IMR-90 (cell line): ENCODE data around the gene COG4. TPM values are rescaled to one million over a fixed set of nuclear protein-coding genes. Genes with fewer than 3 reads are reported as not detected.

Experiments
- ATAC-seq: fragments of 200-7000 bp; cut with Tn5 transposase; 2 replicates; pipeline ENCODE4 v1.9.1; 2020; ENCODE audit warnings: low read depth, mild to moderate bottlenecking, moderate library complexity
- BruUV-seq: library from RNA; stranded (reverse); fragments of 400-500 nt; replicated peaks from 2 replicates; lab custom pipeline; 2021; lab: Mats Ljungman, UMichigan
- CTCF ChIA-PET: fragments of 300-600 bp; formaldehyde crosslinking; extraction: SDS; loops from one replicate; lab custom pipeline; 2021; ENCODE audit warnings: antibody characterized with exemption; lab: Yijun Ruan, JAX
- POLR2A ChIA-PET: fragments of 300-600 bp; sonication (Branson Sonifier 250); formaldehyde crosslinking; loops from one replicate; lab custom pipeline; 2022; ENCODE audit warnings: antibody characterized with exemption; ENCODE audit not compliant: unreplicated experiment; lab: Charles Lee
- DNase-seq: peaks from one replicate; pipeline ENCODE4 v3.0.0; 2013
- H2AFZ ChIP-seq: replicated peaks from 2 replicates; pipeline ENCODE3; 2013; ENCODE audit warnings: low read length, mild to moderate bottlenecking; ENCODE audit not compliant: poor library complexity
- H2AK5ac ChIP-seq: 2 replicates; pipeline ENCODE4 v1.6.1; 2013; ENCODE audit warnings: low read depth, low read length, inconsistent platforms
- H2AK9ac ChIP-seq: replicated peaks from 2 replicates; pipeline ENCODE3; 2013; ENCODE audit warnings: mild to moderate bottlenecking, low read depth, low read length, moderate library complexity; ENCODE audit not compliant: poor library complexity
- H2BK120ac ChIP-seq: 2 replicates; pipeline ENCODE4 v1.6.1; 2013; ENCODE audit warnings: low read depth, low read length, inconsistent platforms
- H2BK15ac ChIP-seq: 3 replicates; pipeline ENCODE4 v1.6.1; 2013; ENCODE audit warnings: low read depth, low read length, inconsistent platforms
- H2BK20ac ChIP-seq: 2 replicates; pipeline ENCODE4 v1.6.1; 2013; ENCODE audit warnings: low read depth, mild to moderate bottlenecking, inconsistent platforms, low read length, moderate library complexity
- H2BK5ac ChIP-seq: 2 replicates; pipeline ENCODE4 v1.6.1; 2013; ENCODE audit warnings: mild to moderate bottlenecking, low read depth, low read length, inconsistent platforms; ENCODE audit not compliant: poor library complexity, severe bottlenecking
- H3K14ac ChIP-seq: replicated peaks from 2 replicates; pipeline ENCODE4 v1.6.1; 2013; ENCODE audit warnings: low read depth, low read length, inconsistent platforms
- H3K18ac ChIP-seq: 2 replicates; pipeline ENCODE4 v1.6.1; 2013; ENCODE audit warnings: low read depth, low read length, control low read depth
- H3K23ac ChIP-seq: 2 replicates; pipeline ENCODE4 v1.6.1; 2013; ENCODE audit warnings: low read depth, low read length, inconsistent platforms
- H3K27ac ChIP-seq: 2 replicates; pipeline ENCODE4 v1.5.1; 2013; ENCODE audit warnings: mild to moderate bottlenecking, control low read depth, low read length; ENCODE audit not compliant: insufficient read depth
- H3K27me3 ChIP-seq: 2 replicates; pipeline ENCODE4 v1.6.1; 2013; ENCODE audit warnings: low read length; ENCODE audit not compliant: control insufficient read depth, insufficient read depth
- H3K36me3 ChIP-seq: 2 replicates; pipeline ENCODE4 v1.6.1; 2013; ENCODE audit warnings: low read length, mixed read lengths; ENCODE audit not compliant: control insufficient read depth, insufficient read depth
- H3K4ac ChIP-seq: 2 replicates; pipeline ENCODE4 v1.6.1; 2013; ENCODE audit warnings: low read depth, low read length, inconsistent platforms
- H3K4me1 ChIP-seq: 2 replicates; pipeline ENCODE4 v1.6.1; 2013; ENCODE audit warnings: low read length, mixed read lengths; ENCODE audit not compliant: control insufficient read depth, insufficient read depth
- H3K4me2 ChIP-seq: 2 replicates; pipeline ENCODE4 v1.6.1; 2013; ENCODE audit warnings: low read depth, mild to moderate bottlenecking, control low read depth, low read length, moderate library complexity
- H3K4me3 ChIP-seq: 2 replicates; pipeline ENCODE4 v1.5.1; 2013; ENCODE audit warnings: low read depth, mild to moderate bottlenecking, control low read depth, low read length, moderate library complexity; ENCODE audit not compliant: insufficient read depth
- H3K56ac ChIP-seq: 2 replicates; pipeline ENCODE4 v1.6.1; 2013; ENCODE audit warnings: low read length, inconsistent platforms; ENCODE audit not compliant: insufficient read depth; ENCODE audit errors: extremely low read depth
- H3K79me1 ChIP-seq, 2 experiments: 2 replicates each; pipeline ENCODE4 v1.6.1; 2013; ENCODE audit warnings: low read length in 2 of 2, inconsistent platforms in 1 of 2, low read depth in 1 of 2
- H3K9ac ChIP-seq: 2 replicates; pipeline ENCODE4 v1.6.1; 2013; ENCODE audit warnings: low read depth, low read length, control low read depth
- H3K9me1 ChIP-seq: 2 replicates; pipeline ENCODE4 v1.6.1; 2013; ENCODE audit warnings: low read length, inconsistent platforms; ENCODE audit not compliant: insufficient read depth
- H3K9me3 ChIP-seq: 2 replicates; pipeline ENCODE4 v1.6.1; 2013; ENCODE audit warnings: low read length; ENCODE audit not compliant: control insufficient read depth, insufficient read depth
- H4K20me1 ChIP-seq: 2 replicates; pipeline ENCODE4 v1.6.1; 2013; ENCODE audit warnings: low read length, inconsistent platforms; ENCODE audit not compliant: insufficient read depth
- H4K5ac ChIP-seq: 2 replicates; pipeline ENCODE4 v1.6.1; 2013; ENCODE audit warnings: mild to moderate bottlenecking, low read depth, low read length, control low read depth
- H4K8ac ChIP-seq, 2 experiments: 2 replicates each; pipeline ENCODE4 v1.6.1; 2013; ENCODE audit warnings: low read depth in 2 of 2, low read length in 2 of 2, control low read depth in 1 of 2, inconsistent platforms in 1 of 2
- H4K91ac ChIP-seq: 2 replicates; pipeline ENCODE4 v1.6.1; 2013; ENCODE audit warnings: low read depth, low read length, inconsistent platforms; ENCODE audit not compliant: insufficient read depth
- MAFK ChIP-seq: IDR thresholded peaks from 2 replicates; pipeline ENCODE4 v1.6.1; 2012; ENCODE audit warnings: low read depth, low read length, improper control_type of control experiment
- NFE2L2 ChIP-seq: fragments of 150-350 bp; IDR thresholded peaks from 2 replicates; pipeline ENCODE4 v1.6.1; 2016; ENCODE audit warnings: low read depth, mild to moderate bottlenecking, low read length
- RAD21 ChIP-seq: IDR thresholded peaks from 2 replicates; pipeline ENCODE4 v1.6.1; 2012; ENCODE audit warnings: low read length, improper control_type of control experiment
- WGBS, 2 experiments: methylation state at CpG; one replicate each; pipeline versions ENCODE4 v1.1.5 to v1.1.7; 2013; ENCODE audit warnings: missing lambda C conversion rate in 2 of 2; ENCODE audit not compliant: insufficient read length in 1 of 2; ENCODE audit errors: extremely low coverage in 2 of 2; 5-methylcytosine and 5-hydroxymethylcytosine counted together
- dilution Hi-C: fragments of 300-500 bp; cut with HindIII; formaldehyde crosslinking; loops from one replicate; pipeline ENCODE4 v1.14.3; 2018; ENCODE audit warnings: low sequenced_read_pairs; ENCODE audit not compliant: unreplicated experiment
- in situ Hi-C: fragments of 300-500 bp; cut with MboI; formaldehyde crosslinking; loops from 3 replicates; pipeline ENCODE4 v1.14.3; 2019; ENCODE audit warnings: low sequenced_read_pairs, inconsistent platforms, mixed read lengths
- intact Hi-C: fragments of 100-400 bp; cut with micrococcal nuclease; formaldehyde crosslinking; loops from 2 replicates; pipeline ENCODE4 v1.10.0; 2022
- polyA plus RNA-seq, 3 experiments: library from polyadenylated mRNA; depleted of rRNA; stranded (reverse); fragments of >200 nt; gene quantifications; 2 replicates each; pipeline ENCODE4 v1.2.3, GENCODE V29; 2012; ENCODE audit warnings: low replicate concordance in 1 of 3
- total RNA-seq: library from RNA; depleted of rRNA; stranded (reverse); fragments of >200 nt; gene quantifications from 2 replicates; pipeline ENCODE4 v1.2.3, GENCODE V29; 2012

Gene COG4
- total and polyA plus RNA-seq, 2 of the 4 experiments (the other 2 are of a cell fraction) = 47.5 to 96.1 TPM

DNA sequence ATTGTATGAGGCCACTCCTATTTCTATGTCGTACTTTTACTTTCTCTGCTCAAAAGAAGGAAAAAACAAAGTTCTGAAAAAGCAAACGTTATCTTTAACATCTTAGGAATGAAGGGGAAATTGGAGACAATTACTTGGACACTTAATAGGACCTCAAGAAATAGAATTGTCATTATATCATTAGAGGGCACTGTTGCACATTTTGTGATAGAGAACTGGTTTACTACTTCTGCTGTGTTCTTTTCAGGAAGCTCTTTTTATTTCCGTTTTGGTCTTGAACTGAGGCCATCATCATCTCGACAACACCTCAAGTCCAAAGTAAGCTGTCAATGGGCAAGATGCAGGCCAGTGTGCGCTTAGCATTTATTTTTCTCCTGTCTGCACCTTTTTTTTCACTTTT, 14.6 kb downstream of the COG4 start:
- no peak; the same call in 1 of the 2 replicates for ATAC-seq
- Histone ChIP-seq H3K4ac (no peak overlapping the region), H3K56ac (no peak overlapping the region), H3K27me3 (no peaks in the 10 kb centered on the region), H3K9me3 (no peaks in the 10 kb centered on the region), H3K14ac (no peak overlapping the region), H3K9me1 (peaks cover 4% of the 10 kb centered on the region), H4K8ac (no peak overlapping the region), H3K27ac (no peak overlapping the region), H4K5ac (no peak overlapping the region), H2AK9ac (no peak overlapping the region), H3K9ac (no peak overlapping the region), H3K36me3 (peaks cover 38% of the 10 kb centered on the region), H3K79me1 (peaks cover 0 to 4% of the 10 kb centered on the region in 2 experiments; a peak in 1 of 4 replicates), H3K23ac (no peak overlapping the region), H3K4me3 (no peak overlapping the region), H3K4me1 (no peaks in the 10 kb centered on the region; the same call in 1 of the 2 replicates), H3K18ac (no peak overlapping the region), H4K91ac (no peak overlapping the region), H2BK5ac (no peak overlapping the region), H2AK5ac (no peak overlapping the region), H2AFZ (no peak overlapping the region), H2BK120ac (no peak overlapping the region), H2BK15ac (no peak overlapping the region), H2BK20ac (no peak overlapping the region), H3K4me2 (no peak overlapping the region), H4K20me1 (no peaks in the 10 kb centered on the region)
- dilution Hi-C loops (no loop called here), intact Hi-C loops (no loop called here), in situ Hi-C loops (no loop called here)
- WGBS, 2 experiments = 88% methylated on average over 3 of the region's 5 CpGs; no CpG with 5 or more reads in 1 of the 2 experiments
- no peak for TF ChIP-seq MAFK
- TF ChIP-seq NFE2L2 = no peak
- TF ChIP-seq RAD21 = no peak
- ChIA-PET POLR2A (no interaction called here), CTCF (interaction anchor here (0.6 kb wide), 1 partner anchor 1549 kb away, joined by 3 read pairs; no protein-coding TSS in a partner anchor)
- DNase-seq = no peak
- BruUV-seq = no TSS peak
